Sciatic nerve (tissue), 2 donors: Measurements from ENCODE around the gene ENDOG. TPM values are rescaled to one million over a fixed set of nuclear protein-coding genes. Genes with fewer than 3 reads are reported as not detected.
"Not testable (repeated sequence)": the region's sequence is repeated elsewhere in the genome, so short reads cannot be mapped to it uniquely, and the experiment has no call there.

Experiments
- ATAC-seq: fragments of 200-7000 bp; cut with Tn5 transposase; one replicate; pipeline ENCODE4 v1.9.1; 2020; ENCODE audit warnings: mild to moderate bottlenecking, moderate library complexity
- DNase-seq: peaks from one replicate; pipeline ENCODE4 v3.0.0-alpha.2; 2020; ENCODE audit warnings: low spot score
- intact Hi-C: fragments of 100-400 bp; cut with DNase I; formaldehyde crosslinking; loops from one replicate; pipeline ENCODE4 v1.14.2; 2022
- total RNA-seq: library from RNA; stranded (reverse); fragmentation: NEBNext Ultra II Directional; extraction: Animal tissue kit (Norgen Biotek cat#: 25700); gene quantifications from one replicate; pipeline ENCODE4 v1.2.1, GENCODE V29; 2021
- donor health status: DM: no; HTN: no; CAD: no.
- donor health status: DM: no; HTN: no; CAD: no.

The ENDOG gene
- total RNA-seq, 1 donor from 2014 or later, result 14.1 TPM

DNA sequence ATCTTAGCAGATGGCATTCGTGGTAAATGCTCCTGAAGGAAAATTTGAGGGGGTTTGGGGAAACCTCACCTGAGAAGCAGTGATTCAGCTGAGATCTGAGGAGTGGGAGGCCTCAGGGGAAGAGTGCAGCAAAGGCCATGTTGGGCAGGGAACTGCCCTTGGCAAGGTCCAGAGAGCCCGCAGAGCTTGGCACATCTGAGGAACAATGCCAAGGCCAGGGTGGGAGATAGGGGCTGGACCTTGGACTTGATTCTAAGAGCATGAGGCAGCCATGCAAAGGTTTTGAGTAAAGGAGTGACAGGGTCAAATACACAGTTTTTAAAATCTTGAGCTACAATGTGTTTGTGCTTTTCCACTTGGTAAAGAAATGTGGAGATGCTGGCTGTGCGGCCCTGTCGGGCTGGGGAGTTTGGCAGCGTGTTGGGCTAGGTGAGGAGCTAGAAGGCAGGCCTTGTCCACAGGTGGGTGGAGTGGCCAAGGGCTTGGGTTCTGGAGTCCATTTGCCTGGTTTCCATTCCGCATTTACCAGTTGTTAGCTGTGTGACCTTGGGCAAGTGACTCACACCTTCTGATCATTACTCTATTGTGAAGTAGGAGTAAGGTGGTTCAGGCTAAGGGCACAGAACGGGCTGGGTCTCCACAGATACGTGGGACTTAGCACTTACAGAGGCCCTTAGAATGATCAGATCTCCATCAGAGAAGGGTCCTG, 25.2 kb upstream of the ENDOG start:
- DNase-seq (no peak), ATAC-seq (no peak)
- intact Hi-C loops, result no loop called here

DNA sequence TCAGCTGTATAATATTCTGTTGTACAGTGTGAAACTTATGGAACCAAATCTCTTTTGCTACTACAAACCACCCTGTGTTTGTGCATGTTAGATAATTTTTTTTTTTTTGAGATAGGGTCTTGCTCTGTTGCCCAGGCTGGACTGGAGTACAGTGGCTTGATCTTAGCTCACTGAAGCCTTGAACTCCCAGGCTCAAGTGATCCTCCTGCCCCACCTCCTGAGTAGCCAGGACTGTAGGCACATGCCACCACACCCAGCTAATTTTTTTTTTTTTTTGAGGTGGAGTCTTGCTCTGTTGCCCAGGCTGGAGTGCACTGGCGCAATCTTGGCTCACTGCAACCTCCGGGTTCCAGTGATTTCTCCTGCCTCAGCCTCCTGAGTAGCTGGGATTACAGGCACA, 23.3 kb upstream of the ENDOG start:
- DNase-seq, intact Hi-C loops, ATAC-seq: not testable (repeated sequence)

- ATAC-seq (no peak), DNase-seq (no peak)
- intact Hi-C loops, result no loop called here
These were observed 19.4 kb upstream of the ENDOG start for GRCh38 chr9:128798896-128799295.

DNA sequence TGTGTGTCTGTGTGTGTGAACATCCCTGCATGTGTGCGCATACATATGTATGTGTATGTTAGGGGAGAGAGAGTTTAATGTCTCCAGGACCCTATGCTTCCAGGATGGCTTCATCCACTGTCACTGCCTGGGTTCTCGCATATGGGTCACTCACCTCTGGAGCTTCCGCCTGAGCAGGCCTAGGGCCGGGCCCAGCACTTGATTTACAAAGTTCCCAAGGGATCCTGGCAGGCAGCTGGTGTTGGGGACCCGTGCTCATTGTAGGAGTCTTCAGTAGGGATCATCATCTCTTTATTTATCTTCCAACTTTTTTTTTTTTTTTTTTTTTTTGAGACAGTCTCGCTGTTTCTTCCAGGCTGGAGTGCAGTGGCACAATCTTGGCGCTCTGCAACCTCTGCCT, 18.2 kb upstream of the ENDOG start:
- intact Hi-C loops, result no loop called here
- DNase-seq (no peak), ATAC-seq (no peak)

GRCh38 chr9:128802482-128802881, 15.8 kb upstream of the ENDOG start:
- intact Hi-C loops, result no loop called here
- DNase-seq, result no peak
- ATAC-seq, result no peak

DNA sequence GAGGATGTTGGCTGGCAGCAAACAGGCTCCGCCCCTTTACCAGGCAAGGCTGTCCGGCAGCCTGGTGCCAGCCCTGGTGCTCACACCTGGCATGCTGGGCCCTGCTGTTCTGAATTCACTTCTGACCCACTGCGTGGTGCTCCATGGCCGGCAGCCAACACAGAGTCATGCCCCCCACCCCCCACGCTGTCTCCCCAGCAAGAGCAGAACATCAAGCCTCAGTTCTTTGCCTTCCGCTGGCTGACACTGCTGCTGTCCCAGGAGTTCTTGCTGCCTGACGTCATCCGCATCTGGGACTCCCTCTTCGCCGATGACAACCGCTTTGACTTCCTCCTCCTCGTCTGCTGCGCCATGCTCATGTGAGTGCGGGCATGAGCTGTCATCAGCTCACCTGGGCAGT, 12.6 kb upstream of the ENDOG start:
- ATAC-seq, result no peak
- intact Hi-C loops, result no loop called here
- no peak for DNase-seq

GRCh38 chr9:128807827-128808226, 10.5 kb upstream of the ENDOG start:
- DNase-seq (no peak), ATAC-seq (no peak)
- intact Hi-C loops, result no loop called here

- ATAC-seq, result no peak
- DNase-seq, result no peak
- intact Hi-C loops, result no loop called here
These were observed 9.8 kb upstream of the ENDOG start for GRCh38 chr9:128808543-128808942.

GRCh38 chr9:128809036-128809599, 9.2 kb upstream of the ENDOG start:
- peak; percentile 39 for ATAC-seq
- no peak for DNase-seq
- intact Hi-C loops, result no loop called here

DNA sequence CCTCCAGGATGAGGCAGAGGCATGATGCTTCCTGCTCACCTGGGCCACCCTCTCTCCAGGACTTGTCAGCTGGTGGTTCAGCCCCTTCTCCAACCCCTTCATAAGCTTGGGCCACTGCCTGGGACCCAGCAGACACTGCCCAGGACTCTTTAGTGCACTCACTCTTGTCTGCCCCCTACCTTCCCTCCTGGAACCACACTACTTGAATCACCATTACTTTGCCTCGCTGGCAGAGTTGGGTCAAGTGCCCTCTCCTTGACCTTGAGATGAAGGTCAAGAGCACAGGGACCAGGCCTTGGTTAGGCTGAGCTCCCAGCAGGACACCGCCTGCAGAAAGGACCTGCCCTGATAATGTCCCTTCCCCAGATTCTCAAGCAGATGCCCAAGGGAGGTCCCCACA, 8.5 kb upstream of the ENDOG start:
- intact Hi-C loops, result no loop called here
- ATAC-seq (no peak), DNase-seq (no peak)

- ATAC-seq, result no peak
- no peak for DNase-seq
- intact Hi-C loops, result no loop called here
These were observed 7.4 kb upstream of the ENDOG start for GRCh38 chr9:128810873-128811272.

DNA sequence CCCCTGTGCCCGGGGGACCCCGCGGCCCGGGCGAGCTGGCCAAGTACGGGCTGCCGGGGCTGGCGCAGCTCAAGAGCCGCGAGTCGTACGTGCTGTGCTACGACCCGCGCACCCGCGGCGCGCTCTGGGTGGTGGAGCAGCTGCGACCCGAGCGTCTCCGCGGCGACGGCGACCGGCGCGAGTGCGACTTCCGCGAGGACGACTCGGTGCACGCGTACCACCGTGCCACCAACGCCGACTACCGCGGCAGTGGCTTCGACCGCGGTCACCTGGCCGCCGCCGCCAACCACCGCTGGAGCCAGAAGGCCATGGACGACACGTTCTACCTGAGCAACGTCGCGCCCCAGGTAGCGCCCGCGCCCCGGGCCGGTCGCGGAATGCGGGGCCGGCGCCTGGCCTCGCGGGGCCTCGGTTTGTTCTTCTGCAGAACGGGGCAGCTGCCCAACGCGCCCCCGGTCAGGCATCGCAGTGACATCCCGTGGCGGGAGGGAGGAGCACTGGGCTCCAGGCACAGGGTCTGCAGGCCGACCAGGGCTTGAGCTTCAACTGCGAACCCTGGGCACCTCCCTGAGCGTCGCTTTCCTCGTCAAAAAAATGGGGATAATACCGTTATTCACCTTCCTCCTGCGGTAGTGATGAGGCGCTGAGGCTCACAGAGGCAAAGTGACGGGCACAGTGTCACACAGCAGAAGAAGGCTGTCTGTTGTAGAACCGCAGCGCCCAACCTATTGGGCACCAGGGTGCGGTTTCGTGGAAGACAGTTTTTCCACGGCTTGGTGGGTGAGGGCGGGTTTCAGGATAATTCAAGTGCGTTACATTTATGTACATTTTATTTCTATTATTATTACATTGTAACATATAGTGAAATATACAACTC, 777 bp downstream of the ENDOG start:
- no peak for ATAC-seq
- intact Hi-C loops, result no loop called here
- DNase-seq, result peak; percentile 70

DNA sequence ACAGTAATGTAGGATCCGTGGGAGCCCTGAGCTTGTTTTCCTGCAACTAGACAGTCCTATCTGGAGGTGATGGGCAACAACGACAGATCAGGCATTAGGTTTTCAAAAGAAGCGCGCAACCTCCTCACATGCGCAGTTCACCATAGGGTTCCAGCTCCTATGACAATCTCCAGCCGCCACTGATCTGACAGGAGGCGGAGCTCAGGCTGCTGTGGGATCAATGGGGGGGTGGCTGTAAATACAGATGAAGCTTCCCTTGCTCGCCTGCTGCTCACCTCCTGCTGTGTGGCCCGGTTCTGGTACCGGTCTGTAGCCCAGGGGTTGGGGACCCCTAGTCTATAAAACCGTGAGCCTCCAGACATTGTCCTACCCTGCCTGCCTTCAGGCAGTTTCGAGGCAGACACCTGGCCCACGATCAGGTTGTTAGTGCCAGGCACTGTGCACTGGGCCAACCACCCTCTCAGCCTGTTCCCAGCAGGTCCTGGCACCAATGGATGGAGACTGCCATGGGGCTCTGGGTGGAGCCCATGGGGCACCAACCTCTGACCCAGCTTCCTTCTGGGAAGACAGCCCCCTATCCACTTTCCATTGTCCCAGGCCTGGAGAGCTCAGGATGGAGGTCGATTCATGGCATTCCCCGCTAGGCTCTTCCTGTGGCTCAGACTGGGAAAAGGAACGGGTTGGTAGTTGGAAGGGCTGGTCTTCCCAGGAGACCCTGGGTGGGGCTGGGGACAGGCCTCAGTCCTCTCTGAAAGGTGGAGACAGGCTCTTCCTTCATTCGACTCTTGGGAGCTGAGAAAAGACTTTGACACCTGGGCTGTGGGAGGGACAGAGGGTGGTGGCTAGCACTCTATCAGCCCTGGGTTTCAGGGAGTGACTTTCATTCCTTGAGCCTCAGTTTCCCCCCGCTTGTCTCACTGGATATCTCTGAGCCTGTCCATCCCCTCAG, 1.7 kb downstream of the ENDOG start:
- DNase-seq (no peak), ATAC-seq (no peak)
- intact Hi-C loops, result no loop called here

- no peak for ATAC-seq
- intact Hi-C loops, result no loop called here
- DNase-seq, result no peak
These were observed 2.6 kb downstream of the ENDOG start for GRCh38 chr9:128820665-128821583.

DNA sequence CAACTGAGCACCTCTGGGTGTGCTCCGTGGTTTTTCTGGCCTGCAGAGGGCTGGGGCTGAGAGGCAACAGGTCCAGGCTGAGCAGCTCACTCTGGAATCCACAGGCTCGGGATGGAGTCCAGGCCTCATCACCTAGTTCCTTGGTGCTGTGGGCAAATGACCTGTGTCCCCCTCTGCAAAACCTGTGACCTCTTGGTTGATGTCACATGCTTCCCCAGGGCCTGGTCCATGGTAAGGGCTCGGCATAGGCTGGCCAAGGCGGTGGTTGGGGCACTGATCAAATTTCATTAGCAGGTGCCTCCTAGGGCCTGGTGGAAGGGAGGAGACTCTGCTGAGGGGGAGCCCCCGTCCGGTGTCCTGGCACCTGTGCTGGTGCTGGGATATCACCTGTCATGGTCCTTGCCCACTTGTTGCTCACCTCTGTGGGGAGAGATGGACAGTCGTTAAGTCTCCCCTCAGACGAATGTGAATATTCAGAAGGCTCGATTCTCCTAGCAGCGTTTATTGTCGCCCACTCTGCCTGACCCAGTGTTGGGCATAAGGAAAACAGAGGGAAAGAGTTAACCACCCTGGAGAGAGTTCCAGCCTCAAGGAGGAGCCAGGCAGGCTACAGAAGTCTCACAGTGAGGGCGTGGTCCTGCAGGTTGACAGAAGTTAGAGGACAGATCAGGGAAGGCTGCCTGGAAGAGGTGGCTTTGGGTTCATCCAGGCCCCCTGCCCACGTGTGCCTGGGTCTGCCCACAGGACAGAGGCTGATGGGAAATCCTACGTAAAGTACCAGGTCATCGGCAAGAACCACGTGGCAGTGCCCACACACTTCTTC, 3.5 kb downstream of the ENDOG start:
- no peak for DNase-seq
- ATAC-seq, result no peak
- intact Hi-C loops, result no loop called here

DNA sequence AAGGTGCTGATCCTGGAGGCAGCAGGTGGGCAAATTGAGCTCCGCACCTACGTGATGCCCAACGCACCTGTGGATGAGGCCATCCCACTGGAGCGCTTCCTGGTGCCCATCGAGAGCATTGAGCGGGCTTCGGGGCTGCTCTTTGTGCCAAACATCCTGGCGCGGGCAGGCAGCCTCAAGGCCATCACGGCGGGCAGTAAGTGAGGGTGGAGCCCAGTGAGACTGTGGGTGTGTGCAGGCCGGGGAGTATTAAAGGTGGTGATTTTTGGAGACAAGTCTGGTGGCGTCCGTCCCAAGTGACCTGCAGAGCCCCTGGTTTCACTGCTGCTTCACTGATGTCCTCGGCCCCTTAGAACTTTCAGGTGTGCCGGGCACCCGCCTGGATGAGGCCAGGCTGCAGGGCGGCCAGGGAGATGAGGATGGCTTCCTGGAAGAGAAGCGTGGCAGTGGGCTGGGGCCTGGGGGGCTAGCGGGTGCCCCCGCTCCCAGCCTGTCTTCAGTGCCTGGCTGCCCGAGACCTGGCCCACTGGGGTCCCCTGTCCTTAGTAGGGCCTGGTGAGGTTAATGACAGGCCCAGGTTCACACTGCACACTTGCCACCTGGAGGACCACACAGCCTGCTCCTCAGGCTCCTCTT, 4.2 kb downstream of the ENDOG start:
- ATAC-seq (no peak), DNase-seq (no peak)
- intact Hi-C loops, result no loop called here

GRCh38 chr9:128823362-128823902, 5.1 kb downstream of the ENDOG start:
- intact Hi-C loops, result no loop called here
- DNase-seq (no peak), ATAC-seq (no peak)
